Astrocyte (in vitro differentiated cells and primary cell): ENCODE measurements around the gene EDDM13. TPM values are rescaled to one million over a fixed set of nuclear protein-coding genes. Genes with fewer than 3 reads are reported as not detected.

Source experiments
- DNase-seq: peaks from one replicate; pipeline ENCODE4 v3.0.0-alpha.2; 2010; ENCODE audit warnings: low read depth
- FAIRE-seq: peaks from 2 replicates; lab custom pipeline; 2011; peaks lifted over from hg19 to GRCh38; lab: Jason Lieb, UNC
- H2AFZ ChIP-seq: 2 replicates; pipeline ENCODE4 v1.6.0; 2012; ENCODE audit warnings: low read depth, low read length, inconsistent platforms
- H3K27ac ChIP-seq: 2 replicates; pipeline ENCODE4 v1.5.1; 2011; ENCODE audit warnings: low read depth, low read length, inconsistent platforms
- H3K27me3 ChIP-seq: 2 replicates; pipeline ENCODE4 v1.6.0; 2011; ENCODE audit warnings: low read length, inconsistent platforms; ENCODE audit not compliant: insufficient read depth
- H3K36me3 ChIP-seq: 2 replicates; pipeline ENCODE4 v1.5.1; 2011; ENCODE audit warnings: low read length, inconsistent platforms; ENCODE audit not compliant: insufficient read depth
- H3K4me1 ChIP-seq: 2 replicates; pipeline ENCODE4 v1.5.1; 2011; ENCODE audit warnings: low read length, inconsistent platforms; ENCODE audit not compliant: insufficient read depth
- H3K4me2 ChIP-seq: 2 replicates; pipeline ENCODE4 v1.6.0; 2012; ENCODE audit warnings: low read length, inconsistent platforms
- H3K4me3 ChIP-seq: 2 replicates; pipeline ENCODE4 v1.5.1; 2011; ENCODE audit warnings: low read depth, mild to moderate bottlenecking, low read length, inconsistent platforms; ENCODE audit not compliant: insufficient read depth
- H3K79me2 ChIP-seq: 2 replicates; pipeline ENCODE4 v1.6.0; 2012; ENCODE audit warnings: mild to moderate bottlenecking, low read length, inconsistent platforms; ENCODE audit not compliant: insufficient read depth
- H3K9ac ChIP-seq: 2 replicates; pipeline ENCODE4 v1.6.0; 2012; ENCODE audit warnings: mild to moderate bottlenecking, low read length, inconsistent platforms
- H3K9me3 ChIP-seq: 2 replicates; pipeline ENCODE4 v1.5.1; 2012; ENCODE audit warnings: low read depth, mild to moderate bottlenecking, low read length, inconsistent platforms; ENCODE audit not compliant: insufficient read depth
- H4K20me1 ChIP-seq: 2 replicates; pipeline ENCODE4 v1.6.0; 2012; ENCODE audit warnings: low read length, inconsistent platforms; ENCODE audit not compliant: insufficient read depth
- H3K27ac Mint-ChIP-seq: one replicate; pipeline ENCODE4 v1.8.0; 2021; ENCODE audit warnings: mild to moderate bottlenecking, mixed read lengths; ENCODE audit not compliant: unreplicated experiment
- H3K27me3 Mint-ChIP-seq: one replicate; pipeline ENCODE4 v1.8.0; 2021; ENCODE audit warnings: low read depth, mixed read lengths; ENCODE audit not compliant: unreplicated experiment
- H3K36me3 Mint-ChIP-seq: one replicate; pipeline ENCODE4 v1.8.0; 2021; ENCODE audit warnings: low read depth, mixed read lengths; ENCODE audit not compliant: unreplicated experiment
- H3K4me1 Mint-ChIP-seq: one replicate; pipeline ENCODE4 v1.8.0; 2021; ENCODE audit warnings: low read depth, mixed read lengths; ENCODE audit not compliant: unreplicated experiment
- H3K4me3 Mint-ChIP-seq: one replicate; pipeline ENCODE4 v1.8.0; 2021; ENCODE audit warnings: mild to moderate bottlenecking, moderate library complexity, mixed read lengths; ENCODE audit not compliant: unreplicated experiment
- H3K9me3 Mint-ChIP-seq: one replicate; pipeline ENCODE4 v1.8.0; 2021; ENCODE audit warnings: mild to moderate bottlenecking, mixed read lengths; ENCODE audit not compliant: unreplicated experiment
- EZH2 ChIP-seq: IDR thresholded peaks from 2 replicates; pipeline ENCODE4 v1.6.1; 2012; ENCODE audit warnings: mild to moderate bottlenecking, low read length, inconsistent platforms; ENCODE audit not compliant: insufficient read depth
- total RNA-seq: library from RNA; stranded (reverse); gene quantifications from 2 replicates; pipeline ENCODE4 v1.2.1, GENCODE V29; 2021
- TF ChIP-seq, protein P1 (sequence below): IDR thresholded peaks from 2 replicates; pipeline ENCODE4 v1.5.1; 2011; ENCODE audit warnings: low read depth, mild to moderate bottlenecking, inconsistent platforms, low read length, moderate library complexity; ENCODE audit not compliant: insufficient read depth

Gene EDDM13
- total RNA-seq, 1 donor from 2014 or later, result not detected

DNA sequence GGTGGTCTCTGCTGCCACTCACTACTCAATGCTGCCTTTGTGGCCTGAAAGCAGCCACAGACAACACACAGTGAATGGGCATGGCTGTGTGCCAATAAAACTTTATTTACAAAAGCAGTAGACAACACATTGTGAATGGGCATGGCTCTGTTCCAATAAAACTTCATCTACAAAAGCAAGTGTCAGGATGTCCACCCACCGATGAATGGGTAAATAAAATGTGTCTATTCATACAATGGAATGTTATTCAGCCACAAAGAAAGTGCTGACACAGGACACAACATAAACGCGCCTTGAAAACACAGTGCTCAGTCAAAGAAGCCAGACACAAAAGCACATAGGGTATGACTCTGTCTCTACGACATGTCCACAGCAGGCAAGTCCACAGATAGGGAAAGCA is 22.0 kb downstream of the EDDM13 start:
- H3K79me2 ChIP-seq, result no peaks in the 10 kb centered on the region
- Mint-ChIP-seq H3K27ac (no peak overlapping the region), H3K4me1 (peaks cover 7% of the 10 kb centered on the region), H3K9me3 (peaks cover 6% of the 10 kb centered on the region), H3K4me3 (no peak overlapping the region), H3K36me3 (peaks cover 31% of the 10 kb centered on the region), H3K27me3 (no peaks in the 10 kb centered on the region)
- peaks cover 9% of the 10 kb centered on the region for H3K4me1 ChIP-seq
- no peak overlapping the region for H3K27ac ChIP-seq
- H3K9me3 ChIP-seq, result no peaks in the 10 kb centered on the region
- H4K20me1 ChIP-seq, result no peaks in the 10 kb centered on the region
- no peak overlapping the region for H3K4me3 ChIP-seq
- TF ChIP-seq, protein P1, sequence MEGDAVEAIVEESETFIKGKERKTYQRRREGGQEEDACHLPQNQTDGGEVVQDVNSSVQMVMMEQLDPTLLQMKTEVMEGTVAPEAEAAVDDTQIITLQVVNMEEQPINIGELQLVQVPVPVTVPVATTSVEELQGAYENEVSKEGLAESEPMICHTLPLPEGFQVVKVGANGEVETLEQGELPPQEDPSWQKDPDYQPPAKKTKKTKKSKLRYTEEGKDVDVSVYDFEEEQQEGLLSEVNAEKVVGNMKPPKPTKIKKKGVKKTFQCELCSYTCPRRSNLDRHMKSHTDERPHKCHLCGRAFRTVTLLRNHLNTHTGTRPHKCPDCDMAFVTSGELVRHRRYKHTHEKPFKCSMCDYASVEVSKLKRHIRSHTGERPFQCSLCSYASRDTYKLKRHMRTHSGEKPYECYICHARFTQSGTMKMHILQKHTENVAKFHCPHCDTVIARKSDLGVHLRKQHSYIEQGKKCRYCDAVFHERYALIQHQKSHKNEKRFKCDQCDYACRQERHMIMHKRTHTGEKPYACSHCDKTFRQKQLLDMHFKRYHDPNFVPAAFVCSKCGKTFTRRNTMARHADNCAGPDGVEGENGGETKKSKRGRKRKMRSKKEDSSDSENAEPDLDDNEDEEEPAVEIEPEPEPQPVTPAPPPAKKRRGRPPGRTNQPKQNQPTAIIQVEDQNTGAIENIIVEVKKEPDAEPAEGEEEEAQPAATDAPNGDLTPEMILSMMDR, result no peak
- TF ChIP-seq EZH2, result no peak
- DNase-seq (peak; percentile 58), FAIRE-seq (no peak)
- no peaks in the 10 kb centered on the region for H3K36me3 ChIP-seq
- H3K9ac ChIP-seq, result no peak overlapping the region
- H3K27me3 ChIP-seq, result no peaks in the 10 kb centered on the region
- no peak overlapping the region for H2AFZ ChIP-seq
- H3K4me2 ChIP-seq, result peak overlapping the region; percentile 10

DNA sequence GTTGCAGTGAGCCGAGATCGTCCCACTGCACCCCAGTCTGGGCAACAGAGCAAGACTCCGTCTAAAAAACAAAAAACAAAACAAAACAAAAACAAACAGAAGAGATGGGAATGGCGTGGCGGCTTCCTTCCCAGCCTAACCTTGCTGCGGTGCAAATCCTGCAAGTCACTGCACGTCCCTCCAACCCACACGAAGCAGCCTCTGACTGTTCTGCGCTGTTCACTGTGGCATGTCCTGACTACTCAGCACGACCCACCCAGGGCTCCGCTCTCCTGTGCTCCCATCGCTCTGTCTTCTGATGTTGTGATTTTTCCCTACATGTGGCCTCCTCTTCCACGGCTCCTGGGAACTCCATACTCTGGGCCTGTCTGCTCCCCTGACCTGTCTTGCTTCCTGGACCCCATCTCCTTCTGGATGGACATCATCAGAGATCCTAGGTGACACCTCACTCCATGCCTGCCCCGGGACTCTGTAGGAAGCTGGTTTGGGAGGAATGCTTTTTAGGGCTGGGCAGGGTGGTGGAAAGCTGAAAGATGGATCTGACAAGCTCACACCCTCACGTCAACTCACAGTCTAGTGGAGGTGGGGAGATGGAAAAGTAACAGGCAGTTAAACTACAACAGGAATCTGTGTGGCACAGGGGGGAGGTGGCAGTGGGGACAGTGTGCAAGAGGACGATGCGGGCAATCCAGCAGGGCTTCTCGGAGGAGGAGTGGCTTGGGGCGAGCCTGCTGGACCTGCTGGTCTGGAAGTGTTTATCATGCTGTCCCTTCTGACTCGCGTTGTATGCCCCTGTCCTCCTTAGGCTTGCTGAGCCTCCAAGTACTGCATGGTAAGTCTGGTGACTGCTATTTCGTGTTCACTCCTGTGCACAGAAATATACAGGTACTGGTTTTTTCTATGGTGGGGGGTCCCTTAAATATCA is 23.2 kb downstream of the EDDM13 start:
- FAIRE-seq (no peak), DNase-seq (no peak)
- Mint-ChIP-seq H3K27me3 (no peaks in the 10 kb centered on the region), H3K4me3 (no peak overlapping the region), H3K27ac (no peak overlapping the region), H3K9me3 (peaks cover 6% of the 10 kb centered on the region), H3K36me3 (peaks cover 36% of the 10 kb centered on the region), H3K4me1 (peaks cover 7% of the 10 kb centered on the region)
- no peak overlapping the region for H3K4me2 ChIP-seq
- no peak overlapping the region for H3K9ac ChIP-seq
- no peaks in the 10 kb centered on the region for H3K79me2 ChIP-seq
- H3K9me3 ChIP-seq, result no peaks in the 10 kb centered on the region
- H3K4me3 ChIP-seq, result no peak overlapping the region
- no peaks in the 10 kb centered on the region for H3K36me3 ChIP-seq
- TF ChIP-seq, protein P1, result no peak
- TF ChIP-seq EZH2, result no peak
- H3K27ac ChIP-seq, result no peak overlapping the region
- no peak overlapping the region for H2AFZ ChIP-seq
- no peaks in the 10 kb centered on the region for H3K27me3 ChIP-seq
- H3K4me1 ChIP-seq, result peaks cover 9% of the 10 kb centered on the region
- H4K20me1 ChIP-seq, result no peaks in the 10 kb centered on the region

DNA sequence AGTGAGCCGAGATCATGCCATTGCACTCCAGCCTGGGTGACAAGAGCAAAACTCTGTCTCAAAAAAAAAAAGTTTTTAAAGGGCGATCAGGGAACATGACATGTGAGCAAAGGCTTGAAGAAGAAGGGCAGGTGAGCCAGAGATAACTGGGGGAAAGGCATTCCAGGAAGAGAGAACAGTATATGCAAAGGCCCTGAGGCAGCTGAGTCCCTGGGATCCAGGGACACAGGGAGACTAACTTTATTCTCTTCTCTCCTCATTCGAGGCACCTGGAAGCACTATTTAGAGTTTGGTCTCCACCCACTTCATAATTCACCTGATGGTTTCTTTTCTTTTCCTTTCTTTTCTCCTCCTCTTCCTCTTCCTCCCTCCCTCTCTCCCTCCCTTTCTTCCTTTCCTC is 24.5 kb downstream of the EDDM13 start:
- Mint-ChIP-seq H3K27ac (no peak overlapping the region), H3K4me1 (peaks cover 7% of the 10 kb centered on the region)
- DNase-seq, result no peak

More for the DNA sequence above, 24.5 kb downstream of the EDDM13 start:
- no peaks in the 10 kb centered on the region for H3K27me3 ChIP-seq
- no peaks in the 10 kb centered on the region for H3K9me3 ChIP-seq
- no peak for TF ChIP-seq EZH2
- Mint-ChIP-seq H3K36me3 (peaks cover 30% of the 10 kb centered on the region), H3K4me3 (no peak overlapping the region), H3K27me3 (no peaks in the 10 kb centered on the region), H3K9me3 (peaks cover 6% of the 10 kb centered on the region)
- FAIRE-seq, result no peak
- H3K36me3 ChIP-seq, result no peaks in the 10 kb centered on the region
- no peaks in the 10 kb centered on the region for H4K20me1 ChIP-seq
- H3K9ac ChIP-seq, result no peak overlapping the region
- H2AFZ ChIP-seq, result no peak overlapping the region
- peaks cover 9% of the 10 kb centered on the region for H3K4me1 ChIP-seq
- no peak overlapping the region for H3K27ac ChIP-seq
- H3K4me3 ChIP-seq, result no peak overlapping the region
- H3K4me2 ChIP-seq, result no peak overlapping the region
- H3K79me2 ChIP-seq, result no peaks in the 10 kb centered on the region
